Measurements from ENCODE around the gene S100PBP. TPM values are rescaled to one million over a fixed set of nuclear protein-coding genes. Genes with fewer than 3 reads are reported as not detected.

The S100PBP gene
- total and polyA plus RNA-seq, 9 of the 15 experiments (the other 6 are each of a cell fraction or from before 2014, with no cell fraction given) = 22.9 to 60.2 (median 32.9) TPM

DNA sequence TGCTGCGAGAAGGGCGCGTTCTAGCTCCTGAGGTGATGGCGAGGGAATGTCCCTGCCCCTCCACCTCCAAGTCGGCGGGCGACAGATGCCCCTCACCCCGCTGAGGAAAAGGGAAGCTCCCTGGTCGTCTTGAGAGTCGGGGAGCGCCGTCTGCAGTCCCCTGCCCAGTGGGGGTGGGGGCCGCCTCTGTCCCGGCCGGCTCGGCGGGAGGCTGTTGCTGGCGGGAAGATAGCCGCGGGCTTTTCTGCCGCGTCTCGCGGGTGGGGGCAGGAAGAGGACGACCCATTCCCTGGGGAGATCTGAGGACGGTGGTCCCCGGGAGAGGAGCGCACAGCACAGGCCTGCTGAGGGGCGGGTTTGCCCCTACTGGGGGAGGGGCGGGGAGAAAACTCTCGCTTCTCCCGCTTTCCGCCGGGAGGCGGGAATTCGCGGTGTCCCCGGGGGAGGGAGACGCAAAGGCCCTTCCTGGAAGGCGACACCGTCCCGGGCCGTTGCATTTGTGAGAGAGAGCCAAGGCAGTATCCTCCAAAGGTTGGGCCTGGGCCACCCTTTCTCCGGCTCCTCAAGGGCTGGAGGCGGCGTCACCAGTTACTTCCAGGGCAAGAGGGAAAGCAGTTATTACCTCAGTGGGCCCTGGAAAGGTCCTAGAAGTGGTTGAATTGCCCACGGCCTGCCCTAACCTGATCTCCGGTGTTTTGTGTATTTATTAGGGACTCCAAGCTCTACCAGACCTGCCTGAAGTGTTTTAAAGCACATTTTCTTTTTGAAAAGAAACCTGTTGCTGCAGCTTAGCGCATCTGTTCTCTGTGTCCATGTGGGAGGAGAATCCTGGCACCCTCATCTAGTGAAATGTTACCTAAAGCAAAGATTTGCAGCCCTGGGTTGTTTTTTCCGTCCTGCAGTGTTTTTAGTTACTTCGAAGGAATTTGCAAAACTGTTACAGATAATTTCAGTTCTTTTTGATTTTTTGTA, 648 bp downstream of the S100PBP start (continued):
- TF ChIP-seq HCFC1 (IDR thresholded peaks at IDR 0.05; ENCODE audit: low read depth, low read length) = 0 out of 2 replicates have a peak, but pooled peaks have one; percentile 12
- TF ChIP-seq FOXM1 (IDR thresholded peaks at IDR 0.05; ENCODE audit: low read depth) = no peak
- TF ChIP-seq FOXM1 (CRISPR knock-in tag; IDR thresholded peaks at IDR 0.05; ENCODE audit: low read depth) = peak; percentile 41
- 0 out of 2 replicates have a peak, but pooled peaks have one; percentile 35 for TF ChIP-seq ZNF57 (CRISPR knock-in tag; IDR thresholded peaks at IDR 0.05)
- peak; percentile 29; the same call in 1 of the 2 replicates for TF ChIP-seq CBX1 (IDR thresholded peaks at IDR 0.05; ENCODE audit: low read depth)
- TF ChIP-seq, protein P1, sequence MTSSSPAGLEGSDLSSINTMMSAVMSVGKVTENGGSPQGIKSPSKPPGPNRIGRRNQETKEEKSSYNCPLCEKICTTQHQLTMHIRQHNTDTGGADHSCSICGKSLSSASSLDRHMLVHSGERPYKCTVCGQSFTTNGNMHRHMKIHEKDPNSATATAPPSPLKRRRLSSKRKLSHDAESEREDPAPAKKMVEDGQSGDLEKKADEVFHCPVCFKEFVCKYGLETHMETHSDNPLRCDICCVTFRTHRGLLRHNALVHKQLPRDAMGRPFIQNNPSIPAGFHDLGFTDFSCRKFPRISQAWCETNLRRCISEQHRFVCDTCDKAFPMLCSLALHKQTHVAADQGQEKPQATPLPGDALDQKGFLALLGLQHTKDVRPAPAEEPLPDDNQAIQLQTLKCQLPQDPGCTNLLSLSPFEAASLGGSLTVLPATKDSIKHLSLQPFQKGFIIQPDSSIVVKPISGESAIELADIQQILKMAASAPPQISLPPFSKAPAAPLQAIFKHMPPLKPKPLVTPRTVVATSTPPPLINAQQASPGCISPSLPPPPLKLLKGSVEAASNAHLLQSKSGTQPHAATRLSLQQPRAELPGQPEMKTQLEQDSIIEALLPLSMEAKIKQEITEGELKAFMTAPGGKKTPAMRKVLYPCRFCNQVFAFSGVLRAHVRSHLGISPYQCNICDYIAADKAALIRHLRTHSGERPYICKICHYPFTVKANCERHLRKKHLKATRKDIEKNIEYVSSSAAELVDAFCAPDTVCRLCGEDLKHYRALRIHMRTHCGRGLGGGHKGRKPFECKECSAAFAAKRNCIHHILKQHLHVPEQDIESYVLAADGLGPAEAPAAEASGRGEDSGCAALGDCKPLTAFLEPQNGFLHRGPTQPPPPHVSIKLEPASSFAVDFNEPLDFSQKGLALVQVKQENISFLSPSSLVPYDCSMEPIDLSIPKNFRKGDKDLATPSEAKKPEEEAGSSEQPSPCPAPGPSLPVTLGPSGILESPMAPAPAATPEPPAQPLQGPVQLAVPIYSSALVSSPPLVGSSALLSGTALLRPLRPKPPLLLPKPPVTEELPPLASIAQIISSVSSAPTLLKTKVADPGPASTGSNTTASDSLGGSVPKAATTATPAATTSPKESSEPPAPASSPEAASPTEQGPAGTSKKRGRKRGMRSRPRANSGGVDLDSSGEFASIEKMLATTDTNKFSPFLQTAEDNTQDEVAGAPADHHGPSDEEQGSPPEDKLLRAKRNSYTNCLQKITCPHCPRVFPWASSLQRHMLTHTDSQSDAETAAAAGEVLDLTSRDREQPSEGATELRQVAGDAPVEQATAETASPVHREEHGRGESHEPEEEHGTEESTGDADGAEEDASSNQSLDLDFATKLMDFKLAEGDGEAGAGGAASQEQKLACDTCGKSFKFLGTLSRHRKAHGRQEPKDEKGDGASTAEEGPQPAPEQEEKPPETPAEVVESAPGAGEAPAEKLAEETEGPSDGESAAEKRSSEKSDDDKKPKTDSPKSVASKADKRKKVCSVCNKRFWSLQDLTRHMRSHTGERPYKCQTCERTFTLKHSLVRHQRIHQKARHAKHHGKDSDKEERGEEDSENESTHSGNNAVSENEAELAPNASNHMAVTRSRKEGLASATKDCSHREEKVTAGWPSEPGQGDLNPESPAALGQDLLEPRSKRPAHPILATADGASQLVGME (CRISPR knock-in tag; IDR thresholded peaks at IDR 0.05) = 0 out of 2 replicates have a peak, but pooled peaks have one; percentile 12
- TF ChIP-seq ZNF668 (CRISPR knock-in tag; IDR thresholded peaks at IDR 0.05) = no peak
- TF ChIP-seq JUN (IDR thresholded peaks at IDR 0.05; ENCODE audit: borderline replicate concordance, low read depth, low read length) = no peak
- TF ChIP-seq JUN (CRISPR knock-in tag; IDR thresholded peaks at IDR 0.05; ENCODE audit: borderline replicate concordance) = 0 out of 2 replicates have a peak, but pooled peaks have one; percentile 34
- TF ChIP-seq, protein P2, sequence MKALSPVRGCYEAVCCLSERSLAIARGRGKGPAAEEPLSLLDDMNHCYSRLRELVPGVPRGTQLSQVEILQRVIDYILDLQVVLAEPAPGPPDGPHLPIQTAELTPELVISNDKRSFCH (CRISPR knock-in tag; IDR thresholded peaks at IDR 0.05) = no peak
- TF ChIP-seq, protein P2 (tag; IDR thresholded peaks at IDR 0.05) = no peak
- TF ChIP-seq DPF2 (IDR thresholded peaks at IDR 0.05) = peak; percentile 9; the same call in 1 of the 2 replicates
- TF ChIP-seq RFX5 (IDR thresholded peaks at IDR 0.05; ENCODE audit: low read depth, low read length) = peak; percentile 64; the same call in 1 of the 2 replicates
- no peak for TF ChIP-seq JUND (IDR thresholded peaks at IDR 0.05; ENCODE audit: borderline replicate concordance, low read depth, low read length)
- no peak; the same call in 2 of the 3 replicates for TF ChIP-seq JUND (tag; IDR thresholded peaks at IDR 0.05; ENCODE audit: borderline replicate concordance, low read depth, low read length)
- TF ChIP-seq, protein P3, sequence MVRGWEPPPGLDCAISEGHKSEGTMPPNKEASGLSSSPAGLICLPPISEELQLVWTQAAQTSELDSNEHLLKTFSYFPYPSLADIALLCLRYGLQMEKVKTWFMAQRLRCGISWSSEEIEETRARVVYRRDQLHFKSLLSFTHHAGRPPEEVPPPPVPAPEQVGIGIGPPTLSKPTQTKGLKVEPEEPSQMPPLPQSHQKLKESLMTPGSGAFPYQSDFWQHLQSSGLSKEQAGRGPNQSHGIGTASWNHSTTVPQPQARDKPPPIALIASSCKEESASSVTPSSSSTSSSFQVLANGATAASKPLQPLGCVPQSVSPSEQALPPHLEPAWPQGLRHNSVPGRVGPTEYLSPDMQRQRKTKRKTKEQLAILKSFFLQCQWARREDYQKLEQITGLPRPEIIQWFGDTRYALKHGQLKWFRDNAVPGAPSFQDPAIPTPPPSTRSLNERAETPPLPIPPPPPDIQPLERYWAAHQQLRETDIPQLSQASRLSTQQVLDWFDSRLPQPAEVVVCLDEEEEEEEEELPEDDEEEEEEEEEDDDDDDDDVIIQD (CRISPR knock-in tag; IDR thresholded peaks at IDR 0.05) = no peak
- TF ChIP-seq, protein P4, sequence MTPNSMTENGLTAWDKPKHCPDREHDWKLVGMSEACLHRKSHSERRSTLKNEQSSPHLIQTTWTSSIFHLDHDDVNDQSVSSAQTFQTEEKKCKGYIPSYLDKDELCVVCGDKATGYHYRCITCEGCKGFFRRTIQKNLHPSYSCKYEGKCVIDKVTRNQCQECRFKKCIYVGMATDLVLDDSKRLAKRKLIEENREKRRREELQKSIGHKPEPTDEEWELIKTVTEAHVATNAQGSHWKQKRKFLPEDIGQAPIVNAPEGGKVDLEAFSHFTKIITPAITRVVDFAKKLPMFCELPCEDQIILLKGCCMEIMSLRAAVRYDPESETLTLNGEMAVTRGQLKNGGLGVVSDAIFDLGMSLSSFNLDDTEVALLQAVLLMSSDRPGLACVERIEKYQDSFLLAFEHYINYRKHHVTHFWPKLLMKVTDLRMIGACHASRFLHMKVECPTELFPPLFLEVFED (CRISPR knock-in tag; conservative IDR thresholded peaks at IDR 0.05) = 0 out of 2 replicates have a peak, but pooled peaks have one; percentile 2
- TF ChIP-seq TEAD1 (CRISPR knock-in tag; IDR thresholded peaks at IDR 0.05) = 0 out of 4 replicates have a peak, but pooled peaks of 1 of the 2 experiments have one; percentile 10

Data from K562 (cell line).